HepG2 (cell line): ENCODE results near the gene FAM13B. TPM values are rescaled to one million over a fixed set of nuclear protein-coding genes. Genes with fewer than 3 reads are reported as not detected.

Experiments
- ATAC-seq: fragments of 200-7000 bp; cut with Tn5 transposase; 3 replicates; pipeline ENCODE4 v1.9.1; 2020; ENCODE audit warnings: mild to moderate bottlenecking, moderate library complexity
- BruUV-seq: library from RNA; stranded (reverse); fragments of 400-500 nt; replicated peaks from 2 replicates; lab custom pipeline; 2021; lab: Mats Ljungman, UMichigan
- CTCF ChIA-PET: fragments of 300-600 bp; formaldehyde crosslinking; extraction: SDS; loops from one replicate; lab custom pipeline; 2021; ENCODE audit warnings: low total read pairs, inconsistent platforms, low intra/inter-chr PET ratio; lab: Yijun Ruan, JAX
- POLR2A ChIA-PET: fragments of 350-600 bp; sonication (Branson Sonifier 250); formaldehyde crosslinking; loops from one replicate; lab custom pipeline; 2020; ENCODE audit warnings: antibody characterized with exemption, inconsistent platforms; lab: Yijun Ruan, JAX
- DNase-seq: peaks from one replicate; pipeline ENCODE4 v3.0.0-alpha.2; 2015; ENCODE audit warnings: low spot score
- FAIRE-seq: peaks from 3 replicates; lab custom pipeline; 2011; peaks lifted over from hg19 to GRCh38; lab: Jason Lieb, UNC
- H2AFZ ChIP-seq: one replicate; pipeline ENCODE4 v1.6.1; 2011; ENCODE audit warnings: low read length, inconsistent platforms
- H3K27ac ChIP-seq: fragments of 300-600 bp; 3 replicates; pipeline ENCODE4 v1.8.0; 2011; ENCODE audit warnings: mixed run types, mild to moderate bottlenecking, mixed read lengths, low read length, inconsistent platforms; ENCODE audit not compliant: insufficient read depth; ENCODE audit errors: extremely low read length
- H3K27me3 ChIP-seq, 2 experiments: fragments of 200-600 bp in 1 of 2; 2 replicates in 1 of 2; 3 replicates in 1 of 2; pipeline versions ENCODE4 v1.6.0 to v1.8.0; 2011; ENCODE audit warnings: low read length in 2 of 2, mild to moderate bottlenecking in 2 of 2, moderate library complexity in 2 of 2, inconsistent platforms in 1 of 2; ENCODE audit not compliant: insufficient read depth in 2 of 2, control insufficient read depth in 1 of 2
- H3K36me3 ChIP-seq, 2 experiments: fragments of 200-600 bp in 1 of 2; replicated peaks in 1 of 2; 2 replicates in 1 of 2; 3 replicates in 1 of 2; pipeline versions ENCODE4 v1.5.1 to v1.8.0; 2011; ENCODE audit warnings: low read length in 2 of 2, inconsistent platforms in 1 of 2; ENCODE audit not compliant: insufficient read depth in 2 of 2, control insufficient read depth in 1 of 2
- H3K4me1 ChIP-seq: 2 replicates; pipeline ENCODE4 v1.5.1; 2012; ENCODE audit warnings: low read length, inconsistent platforms; ENCODE audit not compliant: insufficient read depth
- H3K4me2 ChIP-seq: 2 replicates; pipeline ENCODE4 v1.6.0; 2011; ENCODE audit warnings: low read depth, low read length, inconsistent platforms
- H3K4me3 ChIP-seq, 3 experiments: fragments of 200-600 bp in 1 of 3; sonication (generic), shearing (Covaris generic) in 1 of 3; replicated peaks in 1 of 3; 2 replicates each; pipeline ENCODE4 v1.5.1; 2011 to 2016; ENCODE audit warnings: low read length in 3 of 3, inconsistent platforms in 2 of 3, low read depth in 2 of 3, mild to moderate bottlenecking in 2 of 3, control low read depth in 1 of 3, mixed read lengths in 1 of 3; ENCODE audit not compliant: insufficient read depth in 1 of 3
- H3K79me2 ChIP-seq: one replicate; pipeline ENCODE4 v1.6.1; 2011; ENCODE audit warnings: low read length, inconsistent platforms; ENCODE audit not compliant: insufficient read depth
- H3K9ac ChIP-seq: 2 replicates; pipeline ENCODE4 v1.6.0; 2011; ENCODE audit warnings: mild to moderate bottlenecking, low read depth, low read length, inconsistent platforms; ENCODE audit not compliant: insufficient read depth
- H3K9me3 ChIP-seq: 2 replicates; pipeline ENCODE4 v1.5.1; 2012; ENCODE audit warnings: mild to moderate bottlenecking, low read length
- H4K20me1 ChIP-seq: 2 replicates; pipeline ENCODE4 v1.6.0; 2011; ENCODE audit warnings: inconsistent platforms, mild to moderate bottlenecking, low read length, moderate library complexity; ENCODE audit not compliant: insufficient read depth
- BCL6 ChIP-seq: IDR thresholded peaks from 2 replicates; pipeline ENCODE4 v1.6.1; 2016; ENCODE audit warnings: missing genetic modification reagents, missing compliant biosample characterization
- FOXP4 ChIP-seq: sonication (generic); formaldehyde crosslinking; IDR thresholded peaks from 2 replicates; pipeline ENCODE4 v1.4.0; 2020; ENCODE audit warnings: missing genetic modification reagents
- KMT2A ChIP-seq: sonication (generic); formaldehyde crosslinking; IDR thresholded peaks from 2 replicates; pipeline ENCODE4 v1.4.0; 2020; ENCODE audit warnings: missing genetic modification reagents
- SOX13 ChIP-seq, 3 experiments: fragments of 450-650 bp in 1 of 3; sonication (generic) in 1 of 3; formaldehyde crosslinking in 1 of 3; IDR thresholded peaks in 2 of 3; conservative IDR thresholded peaks in 1 of 3; 2 replicates each; pipeline versions ENCODE4 v1.5.0 to v1.6.1; 2016 to 2020; ENCODE audit warnings: antibody characterized with exemption in 1 of 3, mild to moderate bottlenecking in 1 of 3, missing compliant biosample characterization in 1 of 3, missing genetic modification reagents in 1 of 3, moderate library complexity in 1 of 3
- SOX6 ChIP-seq, 2 experiments: fragments of 450-650 bp in 1 of 2; sonication (generic) in 1 of 2; formaldehyde crosslinking in 1 of 2; IDR thresholded peaks; 2 replicates each; pipeline versions ENCODE4 v1.4.0 to v1.6.1; 2017 to 2020; ENCODE audit warnings: antibody characterized with exemption in 1 of 2, mild to moderate bottlenecking in 1 of 2, missing genetic modification reagents in 1 of 2
- TEAD3 ChIP-seq: optimal IDR thresholded peaks from 2 replicates; pipeline ENCODE3; 2016; ENCODE audit warnings: borderline replicate concordance
- ZBTB33 ChIP-seq: sonication (generic); formaldehyde crosslinking; IDR thresholded peaks from 2 replicates; pipeline ENCODE4 v1.4.0; 2020; ENCODE audit warnings: missing genetic modification reagents
- ZBTB39 ChIP-seq: sonication (generic); formaldehyde crosslinking; IDR thresholded peaks from 2 replicates; pipeline ENCODE4 v1.5.0; 2020; ENCODE audit warnings: missing genetic modification reagents
- ZNF503 ChIP-seq: sonication (generic); formaldehyde crosslinking; IDR thresholded peaks from 2 replicates; pipeline ENCODE4 v1.4.0; 2020; ENCODE audit warnings: missing genetic modification reagents
- ZNF644 ChIP-seq: IDR thresholded peaks from 2 replicates; pipeline ENCODE4 v1.6.1; 2016; ENCODE audit warnings: low read depth
- ZNF678 ChIP-seq: sonication (generic); formaldehyde crosslinking; IDR thresholded peaks from 2 replicates; pipeline ENCODE4 v1.4.0; 2020; ENCODE audit warnings: mild to moderate bottlenecking, missing genetic modification reagents
- ZNF883 ChIP-seq: sonication (generic); formaldehyde crosslinking; IDR thresholded peaks from 2 replicates; pipeline ENCODE4 v1.5.1; 2020; ENCODE audit warnings: mild to moderate bottlenecking, missing genetic modification reagents; ENCODE audit errors: not compliant biosample characterization
- ZSCAN9 ChIP-seq: IDR thresholded peaks from 2 replicates; pipeline ENCODE4 v1.6.1; 2016; ENCODE audit warnings: borderline replicate concordance
- WGBS: methylation state at CpG from one replicate; pipeline ENCODE4 v1.1.6; 2017; ENCODE audit warnings: low lambda C conversion rate; 5-methylcytosine and 5-hydroxymethylcytosine counted together
- in situ Hi-C: cut with HindIII; loops from 2 replicates; pipeline ENCODE4 v1.10.0; 2017; ENCODE audit warnings: low pct_unique_long_range_greater_than_20kb; ENCODE audit not compliant: extremely low pct_ligation_motif_present
- intact Hi-C: fragments of 100-400 bp; cut with micrococcal nuclease; formaldehyde crosslinking; loops from one replicate; pipeline ENCODE4 v1.10.0; 2022; ENCODE audit not compliant: unreplicated experiment
- polyA plus RNA-seq, 8 experiments: library from polyadenylated mRNA; depleted of rRNA in 3 of 8; stranded (reverse) in 7 of 8; unstranded in 1 of 8; fragments of >200 nt; fragmentation: Illumina TruSeq in 4 of 8; extraction: Trizol in 4 of 8; gene quantifications; 2 replicates each; pipeline versions ENCODE4 v1.2.1 to v1.2.3, GENCODE V29; 2011 to 2016; ENCODE audit warnings: low read depth in 4 of 8, missing spikeins in 1 of 8, mixed read lengths in 1 of 8; ENCODE audit not compliant: insufficient read depth in 1 of 8
- total RNA-seq, 5 experiments: library from RNA; depleted of rRNA; stranded (reverse); fragments of >200 nt; fragmentation: Illumina TruSeq; extraction: Trizol; gene quantifications; 2 replicates each; pipeline ENCODE4 v1.2.3, GENCODE V29; 2016; ENCODE audit warnings: low read depth in 1 of 5
- TF ChIP-seq, protein P1 (sequence below): IDR thresholded peaks from 2 replicates; pipeline ENCODE4 v1.6.1; 2012; ENCODE audit warnings: inconsistent platforms

FAM13B gene
- total and polyA plus RNA-seq, 2 of the 13 experiments (the other 11 are each of a cell fraction or from before 2014, with no cell fraction given), result 6.9 to 11.5 TPM

GRCh38 chr5:138021771-138022170 lies 11.1 kb downstream of the FAM13B start (continued):
- TF ChIP-seq FOXP4 (CRISPR knock-in tag) (no peak), ZNF883 (no peak), ZNF678 (CRISPR knock-in tag) (no peak), BCL6 (CRISPR knock-in tag) (no peak)

- H3K4me1 ChIP-seq, result peaks cover 15% of the 10 kb centered on the region
- DNase-seq, result peak; percentile 84
- peak; percentile 15 for FAIRE-seq
- peaks cover 33% of the 10 kb centered on the region for H3K79me2 ChIP-seq
- H3K4me3 ChIP-seq, result no peak overlapping the region; a peak in 1 of 6 replicates
- peak; percentile 73 for ATAC-seq
- H3K27me3 ChIP-seq, result no peaks in the 10 kb centered on the region
- POLR2A ChIA-PET, result interaction anchor here (1.0 to 1.7 kb wide), 2 partner anchors 12 to 14 kb away, joined by 3 to 4 read pairs; partner anchors contain the start of gene FAM13B
- peaks cover 0 to 33% of the 10 kb centered on the region in 2 experiments; a peak in 4 of 5 replicates for H3K36me3 ChIP-seq
- peak overlapping the region; percentile 41 for H3K27ac ChIP-seq
- intact Hi-C loops (no loop called here), in situ Hi-C loops (no loop called here)
- H4K20me1 ChIP-seq, result no peaks in the 10 kb centered on the region
- CTCF ChIA-PET, result no interaction called here
- TSS peak; percentile 33 for BruUV-seq
- 58% methylated on average over 3 of the region's 3 CpGs for WGBS
- no peak overlapping the region for H3K9ac ChIP-seq
- no peaks in the 10 kb centered on the region for H3K9me3 ChIP-seq
- no peak overlapping the region for H3K4me2 ChIP-seq
- no peak overlapping the region for H2AFZ ChIP-seq
- TF ChIP-seq KMT2A (CRISPR knock-in tag), result no peak
- TF ChIP-seq ZNF644 (CRISPR knock-in tag), result 0 out of 2 replicates have a peak, but pooled peaks have one; percentile 38
- TF ChIP-seq ZBTB39 (CRISPR knock-in tag), result no peak
- TF ChIP-seq, protein P1, sequence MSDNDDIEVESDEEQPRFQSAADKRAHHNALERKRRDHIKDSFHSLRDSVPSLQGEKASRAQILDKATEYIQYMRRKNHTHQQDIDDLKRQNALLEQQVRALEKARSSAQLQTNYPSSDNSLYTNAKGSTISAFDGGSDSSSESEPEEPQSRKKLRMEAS, result 0 out of 2 replicates have a peak, but pooled peaks have one; percentile 22
- TF ChIP-seq ZBTB33 (CRISPR knock-in tag), result peak; percentile 42; the same call in 1 of the 2 replicates
- TF ChIP-seq TEAD3 (CRISPR knock-in tag), result peak; percentile 80
- TF ChIP-seq SOX13 (IDR thresholded peaks at IDR 0.05), result no peak
- TF ChIP-seq SOX13 (CRISPR knock-in tag; conservative IDR thresholded peaks at IDR 0.05 in 1 of 2, IDR thresholded peaks at IDR 0.05 in 1 of 2), result peak in 1 of 2 experiments; percentile 66; a peak in 1 of 4 replicates
- no peak for TF ChIP-seq SOX6 (IDR thresholded peaks at IDR 0.05)
- 0 out of 2 replicates have a peak, but pooled peaks have one; percentile 12 for TF ChIP-seq SOX6 (CRISPR knock-in tag; IDR thresholded peaks at IDR 0.05)
- TF ChIP-seq ZNF503 (CRISPR knock-in tag), result no peak
- no peak for TF ChIP-seq ZSCAN9 (CRISPR knock-in tag)
Measured at GRCh38 chr5:138018849-138019248, 14.0 kb downstream of the FAM13B start.
